Femur (tissue), 1 donor: ENCODE measurements around the gene ZNF320.
"Not testable (repeated sequence)": the region's sequence is repeated elsewhere in the genome, so short reads cannot be mapped to it uniquely, and the experiment has no call there.

Experiments
- DNase-seq: peaks from one replicate; pipeline ENCODE4 v3.0.0-alpha.2; 2017

The ZNF320 gene

DNA sequence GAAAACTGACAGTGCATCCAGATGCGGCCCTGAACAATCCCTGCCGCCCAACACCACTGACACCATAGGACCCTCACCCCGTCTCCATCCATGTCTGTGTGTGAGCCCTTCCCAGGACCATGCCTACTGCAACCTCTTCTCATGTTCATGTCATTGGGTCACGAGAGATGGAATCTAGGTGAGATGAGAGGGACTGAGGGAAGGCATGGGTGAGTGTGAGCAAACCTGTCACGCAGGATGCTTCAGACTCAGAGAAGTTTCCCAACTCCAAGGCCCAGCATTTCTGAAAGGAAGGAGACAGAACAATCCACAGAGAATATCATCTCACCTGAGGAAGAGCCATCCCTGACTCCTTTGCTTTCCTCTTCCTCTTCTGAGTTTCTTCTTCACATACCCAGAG lies 20.1 kb upstream of the ZNF320 start:
- no peak for DNase-seq

DNA sequence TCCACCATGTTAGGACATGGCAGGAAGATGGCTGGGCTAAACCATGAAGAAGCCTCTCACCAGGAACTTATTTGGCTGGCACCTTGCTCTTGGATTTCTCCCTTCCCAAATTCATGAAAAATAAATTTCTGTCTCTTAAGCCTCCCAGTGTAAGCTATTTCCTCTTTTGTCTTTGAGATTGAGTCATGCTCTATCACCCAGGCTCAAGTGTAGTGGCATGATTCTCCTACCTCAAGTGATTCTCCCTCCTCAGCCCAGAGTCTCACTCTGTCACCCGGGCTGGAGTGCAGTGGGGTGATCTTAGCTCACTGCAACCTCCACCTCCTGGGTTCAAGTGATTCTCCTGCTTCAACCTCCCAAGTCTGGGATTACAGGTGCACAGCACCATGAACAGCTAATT lies 13.2 kb upstream of the ZNF320 start:
- no peak for DNase-seq

DNA sequence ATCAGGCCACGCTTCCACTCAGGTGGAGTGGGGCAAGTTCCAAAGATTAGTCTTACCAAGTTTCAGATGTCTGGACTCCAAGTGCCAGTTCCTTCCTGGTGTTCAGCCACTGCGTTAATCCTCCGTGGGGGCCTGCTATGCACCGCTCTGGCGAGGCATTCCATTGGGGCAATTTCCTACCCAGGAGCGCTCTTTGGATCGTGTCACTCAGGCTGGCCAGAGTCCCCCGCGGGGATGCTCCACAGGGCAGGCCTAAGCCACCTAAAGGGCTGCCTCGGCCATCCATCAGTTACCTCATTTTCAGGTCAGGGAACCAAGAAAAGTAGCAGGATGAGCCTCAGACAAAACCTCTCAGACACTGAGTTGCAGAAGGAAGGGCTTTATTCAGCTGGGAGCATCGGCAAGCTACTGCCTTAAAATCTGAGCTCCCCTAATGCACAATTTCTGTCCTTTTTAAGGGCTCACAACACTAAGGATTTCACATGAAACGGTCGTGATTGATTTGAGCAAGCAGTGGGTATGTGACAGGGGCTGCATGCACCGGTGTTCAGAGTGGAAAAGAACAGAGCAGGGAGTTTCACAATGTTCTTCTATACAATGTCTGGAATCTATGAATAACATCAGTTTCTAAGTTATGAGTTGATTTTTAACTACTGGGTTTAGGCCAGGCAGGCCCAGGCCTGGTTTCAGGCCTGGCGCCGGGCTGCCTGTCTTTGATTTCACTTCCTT lies 6.8 kb upstream of the ZNF320 start:
- not testable (repeated sequence) for DNase-seq

DNA sequence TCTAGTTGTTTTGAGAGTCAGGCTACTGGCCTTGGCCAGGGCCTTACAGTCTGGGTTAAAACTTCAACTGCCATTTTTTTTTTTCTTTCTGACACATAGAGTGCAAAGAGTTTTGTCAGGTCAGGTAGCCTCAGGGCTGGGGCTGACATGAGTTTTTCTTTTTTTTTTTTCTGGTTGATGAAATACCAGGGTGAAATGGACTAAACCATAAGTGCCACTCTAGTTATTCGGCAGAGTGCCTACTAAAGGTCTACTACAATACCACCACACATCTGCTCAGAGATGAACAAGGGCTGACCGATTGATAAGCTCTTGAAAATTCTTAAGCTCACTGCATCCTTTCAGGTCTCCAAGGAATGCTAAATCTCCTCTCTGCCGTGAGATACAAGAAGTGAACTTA lies 4.4 kb upstream of the ZNF320 start:
- DNase-seq = no peak

DNA sequence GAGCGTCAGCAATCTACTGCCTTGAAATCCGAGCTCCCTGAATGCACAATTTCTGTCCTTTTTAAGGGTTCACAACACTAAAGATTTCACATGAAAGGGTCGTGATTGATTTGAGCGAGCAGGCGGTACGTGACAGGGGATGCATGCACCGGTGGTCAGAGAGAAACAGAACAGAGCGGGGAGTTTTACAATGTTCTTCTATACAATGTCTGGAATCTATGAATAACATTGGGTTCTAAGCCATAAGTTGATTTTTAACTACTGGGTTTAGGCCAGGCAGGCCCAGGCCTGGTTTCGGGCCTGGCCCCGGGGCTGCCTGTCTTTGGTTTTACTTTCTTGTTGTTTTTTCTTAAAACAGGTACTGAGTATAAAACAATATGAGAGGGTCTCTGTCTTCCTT lies 1.2 kb upstream of the ZNF320 start:
- DNase-seq = not testable (repeated sequence)

DNA sequence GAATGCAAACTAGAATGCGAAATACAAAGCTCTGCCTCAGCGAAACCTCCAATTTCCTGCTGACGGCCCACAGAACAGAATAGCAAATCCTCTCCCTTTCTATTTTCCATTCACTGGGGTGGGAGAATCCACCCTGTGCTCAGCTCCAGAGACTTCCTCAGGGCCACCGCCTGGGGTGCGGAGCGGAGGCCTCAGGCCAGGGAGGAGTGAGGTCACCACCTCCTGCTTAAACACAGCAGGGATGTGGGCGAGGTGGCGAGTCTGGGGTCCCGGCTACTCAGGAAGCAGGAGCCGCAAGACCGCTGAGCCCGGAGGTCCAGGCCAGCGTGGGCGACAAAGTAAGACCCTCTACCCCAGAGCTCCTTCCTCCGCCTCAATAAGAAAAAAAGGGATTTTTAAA lies 666 bp upstream of the ZNF320 start:
- DNase-seq = peak; percentile 29

DNA sequence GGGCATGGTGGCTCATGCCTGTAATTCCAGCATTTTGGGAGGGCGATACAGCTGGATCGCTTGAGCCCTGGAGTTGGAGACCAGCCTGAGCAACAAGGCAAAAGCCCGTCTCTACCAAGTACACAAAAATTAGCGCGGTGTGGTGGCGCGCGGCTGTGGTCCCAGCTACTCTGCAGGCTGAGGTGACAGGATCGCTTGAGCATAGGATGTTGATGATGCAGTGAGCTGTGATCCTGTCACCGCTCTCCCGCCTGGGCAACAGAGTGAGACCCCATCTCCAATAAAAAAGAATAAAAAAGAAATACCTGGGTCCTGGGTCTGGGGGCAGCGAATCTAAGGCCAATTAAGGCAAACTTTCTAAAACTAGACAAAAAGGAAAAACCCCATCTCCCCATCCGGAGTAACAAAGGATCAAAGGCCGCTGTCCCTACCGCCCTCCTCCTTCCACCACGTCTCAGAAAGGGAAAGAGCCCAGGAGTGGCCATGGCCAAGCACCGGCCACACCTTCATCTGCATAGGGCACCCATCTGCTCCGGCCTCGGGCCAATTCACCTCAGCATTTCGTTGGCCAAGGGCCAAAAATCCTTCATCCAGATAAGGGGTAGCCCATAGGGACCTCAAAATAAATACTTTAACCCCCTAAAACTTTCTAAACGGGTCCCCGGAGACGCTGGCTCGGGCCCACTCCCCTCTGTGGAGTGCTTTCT lies 851 bp downstream of the ZNF320 start:
- DNase-seq = peak; percentile 52

DNA sequence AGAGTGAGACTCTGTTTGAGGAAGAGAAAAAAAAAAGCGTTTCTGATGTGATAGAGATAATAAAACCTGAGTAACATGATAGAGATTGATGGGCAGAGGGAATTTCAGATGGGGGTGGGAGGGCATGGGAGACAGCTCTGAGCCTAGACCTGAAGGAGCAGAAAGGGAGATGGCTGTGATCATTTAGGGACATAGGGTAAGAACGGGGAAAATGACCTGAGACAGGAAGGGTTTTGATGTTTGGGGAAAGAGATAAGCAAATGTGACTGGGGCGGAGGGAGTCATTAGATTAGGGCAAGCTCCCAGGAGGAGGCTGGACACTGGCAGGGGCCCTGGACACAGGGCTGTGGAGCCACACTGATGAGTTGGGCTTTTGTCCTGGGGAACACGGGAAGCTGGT lies 6.1 kb downstream of the ZNF320 start:
- DNase-seq = no peak

DNA sequence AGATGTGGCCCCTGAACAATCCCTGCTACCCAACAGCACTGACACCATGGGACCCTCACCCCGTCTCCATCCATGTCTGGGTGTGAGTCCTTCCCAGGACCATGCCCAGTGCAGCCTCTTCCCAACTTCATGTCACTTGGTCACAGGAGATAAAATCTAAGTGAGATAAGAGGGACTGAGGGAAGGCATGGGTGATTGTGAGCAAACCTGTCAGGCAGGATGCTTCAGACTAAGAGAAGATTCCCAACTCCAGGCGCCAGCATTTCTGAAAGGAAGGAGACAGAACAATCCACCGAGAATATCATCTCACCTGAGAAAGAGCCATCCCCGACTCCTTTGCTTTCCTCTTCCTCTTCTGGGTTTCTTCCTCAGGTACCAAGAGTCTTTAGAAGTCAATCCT lies 7.5 kb downstream of the ZNF320 start:
- DNase-seq = no peak

DNA sequence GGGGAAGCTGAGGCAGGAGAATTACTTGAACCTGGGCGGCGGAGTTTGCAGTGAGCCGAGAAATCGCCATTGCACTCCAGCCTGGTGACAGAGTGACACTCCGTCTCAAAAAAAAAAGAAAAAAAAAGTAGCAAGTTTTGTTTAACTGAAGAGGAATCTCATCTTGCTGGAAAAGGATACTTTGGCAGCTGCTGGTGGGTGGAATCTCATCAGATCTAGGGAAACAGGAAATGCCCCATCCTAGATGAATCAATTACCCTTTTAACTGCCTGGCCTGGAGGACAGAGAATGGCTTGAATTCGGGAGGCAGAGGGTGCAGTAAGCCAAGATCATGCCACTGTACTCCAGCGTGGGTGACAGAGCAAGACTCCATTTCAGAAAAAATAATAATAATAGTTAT lies 8.4 kb downstream of the ZNF320 start:
- no peak for DNase-seq

DNA sequence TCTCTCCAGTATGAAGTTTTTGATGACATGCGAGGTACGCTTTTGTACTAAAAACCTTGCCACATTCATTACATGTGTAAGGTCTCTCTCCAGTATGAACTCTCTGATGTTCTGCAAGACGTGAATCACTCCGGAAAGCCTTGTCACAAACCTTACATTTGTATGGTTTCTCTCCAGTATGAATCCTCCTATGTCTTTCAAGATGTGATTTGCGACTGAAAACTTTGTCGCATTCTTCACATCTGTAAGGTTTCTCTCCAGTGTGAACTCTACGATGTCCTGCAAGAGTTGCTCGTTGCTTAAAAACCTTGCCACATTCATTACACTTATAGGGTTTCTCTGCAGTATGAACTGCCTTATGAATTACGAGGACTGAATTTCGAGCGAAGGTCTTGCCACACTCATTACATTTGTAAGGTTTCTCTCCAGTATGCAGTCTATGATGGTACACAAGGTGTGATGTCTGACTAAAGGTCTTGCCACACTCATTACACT lies 16.5 kb downstream of the ZNF320 start:
- DNase-seq = no peak

DNA sequence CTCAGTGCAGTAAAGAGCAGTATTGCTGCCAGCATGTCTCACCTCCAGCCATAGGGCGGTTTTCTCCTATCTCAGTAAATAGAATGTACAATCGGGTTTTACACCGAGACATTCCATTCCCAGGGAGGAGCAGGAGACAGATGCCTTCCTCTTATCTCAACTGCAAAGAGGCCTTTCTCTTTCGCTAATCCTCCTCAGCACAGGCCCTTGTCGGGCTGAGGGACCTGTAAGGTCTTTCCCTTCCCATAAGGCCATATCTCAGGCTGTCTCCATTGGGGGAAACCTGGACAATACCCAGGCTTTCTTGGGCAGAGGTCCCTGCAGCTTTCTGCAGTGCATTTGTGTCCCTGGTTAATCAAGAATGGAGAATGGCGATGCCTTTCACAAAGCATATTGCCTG lies 24.4 kb downstream of the ZNF320 start:
- DNase-seq = not testable (repeated sequence)

DNA sequence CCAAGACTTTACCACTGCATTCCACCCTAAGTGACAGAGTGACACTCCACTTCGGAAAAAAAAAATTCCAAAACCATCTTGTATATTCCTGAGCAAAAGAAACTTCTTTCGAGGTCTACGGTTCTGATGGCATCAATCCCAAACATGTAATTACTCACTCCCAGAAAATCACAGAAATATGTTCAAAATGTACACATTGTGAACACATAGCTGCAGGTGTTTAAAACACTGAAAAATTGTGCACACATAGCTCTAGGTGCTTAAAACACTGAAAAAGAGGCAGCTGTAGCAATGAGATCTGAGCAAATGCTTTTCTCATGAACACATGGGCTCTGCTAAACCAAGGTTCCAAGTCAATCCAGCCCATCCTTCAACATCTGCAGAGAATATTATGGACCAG lies 26.0 kb downstream of the ZNF320 start:
- DNase-seq = no peak

DNA sequence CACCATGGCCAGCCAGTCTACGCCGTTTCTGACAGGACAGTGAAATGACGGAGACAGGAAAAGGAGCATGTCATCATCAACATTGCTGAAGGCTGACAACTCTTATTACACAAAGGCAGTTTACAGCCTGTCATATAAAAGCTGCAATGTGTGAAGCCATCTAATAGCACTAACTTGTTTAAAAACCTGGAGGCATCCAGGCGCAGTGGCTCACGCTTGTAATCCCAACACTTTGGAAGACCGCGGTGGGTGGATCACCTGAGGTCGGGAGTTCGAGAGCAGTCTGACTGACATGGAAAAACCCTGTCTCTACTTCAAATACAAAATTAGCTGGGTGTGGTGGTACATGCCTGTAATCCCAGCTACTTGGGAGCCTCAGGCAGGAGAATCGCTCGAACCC lies 29.4 kb downstream of the ZNF320 start:
- not testable (repeated sequence) for DNase-seq

DNA sequence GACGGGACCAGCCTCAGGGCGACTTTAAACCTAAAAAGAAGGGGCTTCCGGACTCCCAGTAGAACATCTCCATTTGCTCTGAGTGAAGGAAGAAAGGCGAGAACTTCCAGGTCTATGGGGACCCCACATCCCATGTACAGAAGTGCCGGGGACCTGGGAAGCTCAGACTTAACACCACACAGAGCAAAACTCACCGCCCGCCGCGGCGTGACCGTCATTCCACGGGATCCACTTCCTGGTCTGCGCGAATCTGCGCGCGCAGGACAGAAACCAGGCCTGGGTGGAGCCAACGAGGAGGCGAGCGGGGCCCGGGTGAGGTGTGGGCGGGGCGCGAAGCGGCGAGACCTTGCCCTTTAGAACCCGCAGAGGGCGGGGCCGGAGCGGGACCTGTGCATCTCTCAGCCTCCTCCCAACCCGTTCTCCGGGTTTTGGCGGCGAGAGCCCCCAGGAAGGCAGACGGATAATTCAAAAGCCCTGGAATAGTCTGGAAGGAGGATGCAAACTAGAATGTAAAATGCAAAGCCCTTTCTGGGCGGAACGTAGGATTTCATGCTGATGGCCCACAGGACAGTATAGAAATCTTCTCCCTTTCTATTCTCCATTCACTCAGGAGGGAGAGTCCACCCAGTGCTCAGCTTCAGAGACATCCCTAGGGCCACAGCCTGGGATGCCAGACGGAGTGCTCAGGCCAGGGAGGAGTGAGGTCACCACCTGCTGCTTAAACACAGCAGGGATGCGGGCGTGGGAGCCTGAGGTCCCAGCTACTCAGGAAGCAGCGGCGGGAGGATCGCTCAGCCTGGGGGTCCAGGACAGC lies 39.9 kb downstream of the ZNF320 start, which contains the start of gene ZNF468:
Gene ZNF468 (minus strand): TSS at position 242 of the 814 bp plus-strand sequence. CDS start 3,347 bp downstream, outside the sequence.
- DNase-seq = peak; percentile 76

DNA sequence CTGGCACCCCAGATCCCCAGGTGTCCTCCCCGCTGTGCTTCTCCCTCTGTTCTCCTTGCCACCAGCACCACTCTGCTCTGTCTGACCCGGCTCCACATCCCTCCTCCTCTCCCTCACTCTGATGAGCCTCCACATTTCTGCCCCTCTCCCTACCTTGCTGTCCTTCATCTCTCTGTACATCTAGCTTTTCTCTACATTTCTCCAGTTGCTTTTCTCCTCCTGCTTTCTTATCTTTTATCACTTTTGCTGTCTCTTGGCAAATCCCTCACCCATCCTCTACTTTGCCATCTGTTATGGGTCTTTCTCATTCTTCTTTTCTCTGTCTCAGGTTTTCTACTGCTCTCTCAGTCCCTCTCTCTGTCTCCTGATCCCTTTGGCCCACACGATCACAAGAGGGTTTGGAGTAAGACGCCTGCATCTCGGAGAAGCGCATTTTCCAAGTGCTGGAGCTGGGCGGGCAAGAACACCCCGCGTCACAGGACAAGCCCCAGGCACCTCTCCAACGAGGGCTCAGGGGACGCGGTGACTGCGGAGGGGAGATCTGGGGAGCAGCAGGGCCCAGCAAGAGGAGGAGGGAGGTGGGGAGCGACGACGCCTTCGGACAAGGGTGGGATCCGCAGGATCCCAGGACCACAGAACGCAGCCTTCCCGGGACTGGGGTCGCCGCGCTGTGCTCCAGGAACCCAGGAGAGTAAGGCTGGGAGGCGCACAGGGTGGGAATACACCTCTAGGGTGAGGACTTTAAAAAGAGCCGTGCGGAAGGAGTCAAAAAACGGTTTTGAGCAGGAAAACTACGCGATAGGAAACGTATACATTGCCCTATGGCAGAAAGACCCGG lies 40.7 kb downstream of the ZNF320 start:
- DNase-seq = peak; percentile 26
